Smooth muscle cell (in vitro differentiated cells): ENCODE measurements around the gene PCDH1. TPM values are rescaled to one million over a fixed set of nuclear protein-coding genes. Genes with fewer than 3 reads are reported as not detected.

ENCODE experiments used
- DNase-seq: peaks from one replicate; lab custom pipeline; 2025; ENCODE audit not compliant: unreplicated experiment; lab: John Stamatoyannopoulos, UW
- H2AFZ ChIP-seq: fragments of 200-600 bp; sonication (generic); 2 replicates; pipeline ENCODE4 v1.6.0; 2016; ENCODE audit warnings: antibody characterized with exemption, low read depth, mild to moderate bottlenecking
- H3F3A ChIP-seq: fragments of 200-600 bp; sonication (generic); 2 replicates; pipeline ENCODE4 v1.6.0; 2017; ENCODE audit warnings: antibody characterized with exemption, low read depth
- H3K27ac ChIP-seq: fragments of 200-600 bp; sonication (generic); 2 replicates; pipeline ENCODE4 v1.5.1; 2016; ENCODE audit warnings: low read depth, mild to moderate bottlenecking
- H3K27me3 ChIP-seq: fragments of 200-600 bp; sonication (generic); 2 replicates; pipeline ENCODE4 v1.6.1; 2016; ENCODE audit warnings: low read depth, mild to moderate bottlenecking
- H3K36me3 ChIP-seq: fragments of 200-600 bp; sonication (generic); 2 replicates; pipeline ENCODE4 v1.5.1; 2016; ENCODE audit warnings: low read depth
- H3K4me1 ChIP-seq: fragments of 200-600 bp; sonication (generic); 2 replicates; pipeline ENCODE4 v1.5.1; 2016; ENCODE audit warnings: low read depth
- H3K4me2 ChIP-seq: fragments of 200-600 bp; sonication (generic); 2 replicates; pipeline ENCODE4 v1.6.0; 2016; ENCODE audit warnings: mild to moderate bottlenecking
- H3K4me3 ChIP-seq: fragments of 200-600 bp; sonication (generic); 2 replicates; pipeline ENCODE4 v1.5.1; 2016; ENCODE audit warnings: mild to moderate bottlenecking
- H3K79me2 ChIP-seq: fragments of 200-600 bp; sonication (generic); 2 replicates; pipeline ENCODE4 v1.6.0; 2016; ENCODE audit warnings: low read depth, mild to moderate bottlenecking
- H3K9ac ChIP-seq: fragments of 200-600 bp; sonication (generic); 2 replicates; pipeline ENCODE4 v1.6.0; 2016; ENCODE audit warnings: low read depth
- H3K9me3 ChIP-seq: fragments of 200-600 bp; sonication (generic); replicated peaks from 2 replicates; pipeline ENCODE4 v1.5.1; 2016; ENCODE audit warnings: low read depth
- H4K20me1 ChIP-seq: fragments of 200-600 bp; sonication (generic); 2 replicates; pipeline ENCODE4 v1.6.0; 2016; ENCODE audit warnings: low read depth
- CTCF ChIP-seq: fragments of 200-600 bp; sonication (generic); IDR thresholded peaks from 2 replicates; pipeline ENCODE4 v1.5.1; 2017; ENCODE audit warnings: borderline replicate concordance, mild to moderate bottlenecking, antibody characterized with exemption; ENCODE audit not compliant: insufficient read depth, poor library complexity, severe bottlenecking
- WGBS: methylation state at CpG from one replicate; pipeline ENCODE4 v1.1.7; 2016; ENCODE audit warnings: low lambda C conversion rate; 5-methylcytosine and 5-hydroxymethylcytosine counted together
- polyA plus RNA-seq: library from polyadenylated mRNA; unstranded; fragments of >200 nt; fragmentation: Nextera tagmentation; extraction: Ambion mirVana; gene quantifications from 2 replicates; pipeline ENCODE4 v1.2.1, GENCODE V29; 2016
- total RNA-seq: library from RNA; depleted of rRNA; stranded (reverse); fragments of >200 nt; gene quantifications from 2 replicates; pipeline ENCODE4 v1.2.3, GENCODE V29; 2014

PCDH1 gene
- total and polyA plus RNA-seq, 2 experiments from 2014 or later: 2.5 to 14.7 TPM

GRCh38 chr5:141861194-141861593 lies 17.0 kb downstream of the PCDH1 start:
- H4K20me1 ChIP-seq: no peaks in the 10 kb centered on the region
- H3K9ac ChIP-seq: no peak overlapping the region
- H3K27ac ChIP-seq: no peak overlapping the region
- H2AFZ ChIP-seq: no peak overlapping the region
- TF ChIP-seq CTCF: no peak
- WGBS: 86% methylated on average over 5 of the region's 5 CpGs
- H3K4me1 ChIP-seq: peaks cover 9% of the 10 kb centered on the region
- H3K4me2 ChIP-seq: no peak overlapping the region
- no peaks in the 10 kb centered on the region for H3K9me3 ChIP-seq
- DNase-seq: no peak
- H3K79me2 ChIP-seq: no peaks in the 10 kb centered on the region
- H3K27me3 ChIP-seq: no peaks in the 10 kb centered on the region
- no peaks in the 10 kb centered on the region for H3F3A ChIP-seq
- H3K4me3 ChIP-seq: no peak overlapping the region
- H3K36me3 ChIP-seq: no peaks in the 10 kb centered on the region

- no peaks in the 10 kb centered on the region for H4K20me1 ChIP-seq
- H3K9me3 ChIP-seq: no peaks in the 10 kb centered on the region
- no peak for DNase-seq
- no peak overlapping the region for H3K9ac ChIP-seq
- no peak overlapping the region for H3K27ac ChIP-seq
- 50% methylated on average over 5 of the region's 5 CpGs for WGBS
- no peaks in the 10 kb centered on the region for H3K27me3 ChIP-seq
- no peak overlapping the region for H3K4me3 ChIP-seq
- no peaks in the 10 kb centered on the region for H3K79me2 ChIP-seq
- no peak for TF ChIP-seq CTCF
- H3F3A ChIP-seq: no peaks in the 10 kb centered on the region
- H2AFZ ChIP-seq: no peak overlapping the region
- H3K36me3 ChIP-seq: no peaks in the 10 kb centered on the region
- H3K4me1 ChIP-seq: peaks cover 9% of the 10 kb centered on the region
- H3K4me2 ChIP-seq: no peak overlapping the region
Measured at GRCh38 chr5:141858079-141858765, 20.0 kb downstream of the PCDH1 start.

GRCh38 chr5:141857226-141857625 lies 21.0 kb downstream of the PCDH1 start:
- 94% methylated on average over 12 of the region's 12 CpGs for WGBS
- TF ChIP-seq CTCF: no peak
- DNase-seq: no peak

More at GRCh38 chr5:141857226-141857625, 21.0 kb downstream of the PCDH1 start:
- H3K27me3 ChIP-seq: no peaks in the 10 kb centered on the region
- no peak overlapping the region for H2AFZ ChIP-seq
- H4K20me1 ChIP-seq: no peaks in the 10 kb centered on the region
- no peaks in the 10 kb centered on the region for H3K36me3 ChIP-seq
- no peak overlapping the region for H3K4me2 ChIP-seq
- H3F3A ChIP-seq: no peaks in the 10 kb centered on the region
- no peaks in the 10 kb centered on the region for H3K79me2 ChIP-seq
- H3K4me3 ChIP-seq: no peak overlapping the region
- H3K4me1 ChIP-seq: peaks cover 9% of the 10 kb centered on the region
- H3K9me3 ChIP-seq: no peaks in the 10 kb centered on the region
- no peak overlapping the region for H3K9ac ChIP-seq
- no peak overlapping the region for H3K27ac ChIP-seq
